ELR (cell line): Measurements from ENCODE around the gene UCKL1.
A peak's percentile ranks its signal among the peaks of the same experiment; 100 is the strongest.
"Not testable (repeated sequence)": the region's sequence is repeated elsewhere in the genome, so short reads cannot be mapped to it uniquely, and the experiment has no call there.

Experiments
- DNase-seq: peaks from one replicate; pipeline ENCODE4 v3.0.0-alpha.2; 2015; ENCODE audit warnings: low read depth

Gene UCKL1

GRCh38 chr20:63919130-63919529 is 37.1 kb downstream of the UCKL1 start:
- DNase-seq: no peak

- DNase-seq: no peak
Measured at GRCh38 chr20:63917811-63918210, 38.4 kb downstream of the UCKL1 start.

- not testable (repeated sequence) for DNase-seq
Measured at GRCh38 chr20:63916371-63916939, 39.8 kb downstream of the UCKL1 start.

DNA sequence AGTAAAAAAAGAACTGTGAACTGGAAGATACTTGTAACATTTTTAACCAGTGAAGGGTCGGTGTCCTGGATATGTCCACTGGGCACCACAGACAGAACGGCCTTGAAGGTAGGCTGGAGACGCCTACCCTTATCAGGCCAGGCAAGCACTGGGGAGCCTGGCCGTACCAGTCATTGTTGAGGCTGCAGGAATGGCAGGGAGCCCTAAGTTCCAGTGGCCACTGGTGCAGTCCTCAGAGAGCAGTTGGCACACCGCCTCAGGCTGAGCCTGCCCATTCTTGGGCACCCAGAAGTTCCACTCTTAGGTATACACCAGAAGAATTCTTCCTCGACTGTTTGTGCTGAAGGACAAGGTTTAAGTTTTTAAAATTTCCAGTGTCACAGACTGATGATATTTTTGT is 40.7 kb downstream of the UCKL1 start:
- no peak for DNase-seq

GRCh38 chr20:63913768-63914167 is 42.4 kb downstream of the UCKL1 start:
- DNase-seq: no peak

DNA sequence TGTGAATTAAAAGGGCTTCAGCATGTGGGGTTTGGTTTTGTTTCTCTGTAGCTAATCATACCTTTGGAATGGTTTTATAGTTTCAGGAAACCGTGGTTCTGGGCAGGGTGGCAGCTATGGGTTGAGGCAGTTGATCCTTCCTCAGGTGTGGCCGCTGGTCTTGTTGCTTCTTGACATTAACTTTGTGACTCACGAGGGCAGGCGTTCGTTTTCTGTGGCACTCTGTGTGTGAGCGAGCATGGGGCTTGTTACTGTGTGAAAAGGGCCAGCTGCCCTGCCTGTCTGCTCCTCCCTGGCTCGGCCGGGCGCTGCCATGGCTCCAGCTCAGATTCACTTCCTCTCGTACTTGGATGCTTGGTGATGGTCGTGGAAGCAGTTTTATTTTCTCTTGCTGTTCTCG is 45.0 kb downstream of the UCKL1 start:
- no peak for DNase-seq

- DNase-seq: no peak
Measured at GRCh38 chr20:63908008-63908682, 48.1 kb downstream of the UCKL1 start.

- DNase-seq: no peak
Measured at GRCh38 chr20:63903796-63904561, 52.2 kb downstream of the UCKL1 start.

DNA sequence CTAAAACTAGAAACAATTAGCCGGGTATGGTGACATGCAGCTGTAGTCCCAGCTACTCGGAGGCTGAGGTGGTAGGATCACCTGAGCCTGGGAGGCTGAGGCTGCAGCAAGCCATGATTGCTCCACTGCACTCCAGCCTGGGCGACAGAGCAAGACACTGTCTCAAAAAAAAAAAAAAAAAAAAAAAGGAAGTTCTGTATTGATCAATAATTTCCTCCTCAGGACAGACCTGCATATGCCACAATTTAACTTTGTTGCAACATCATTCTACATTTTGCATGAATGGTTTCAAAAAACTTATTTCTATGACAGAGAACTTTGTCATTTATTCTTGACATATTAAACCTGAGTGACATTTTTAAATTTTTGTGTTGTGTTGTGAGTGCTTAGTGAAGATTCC is 55.8 kb downstream of the UCKL1 start:
- no peak for DNase-seq

GRCh38 chr20:63898882-63899558 is 57.2 kb downstream of the UCKL1 start:
- no peak for DNase-seq

DNA sequence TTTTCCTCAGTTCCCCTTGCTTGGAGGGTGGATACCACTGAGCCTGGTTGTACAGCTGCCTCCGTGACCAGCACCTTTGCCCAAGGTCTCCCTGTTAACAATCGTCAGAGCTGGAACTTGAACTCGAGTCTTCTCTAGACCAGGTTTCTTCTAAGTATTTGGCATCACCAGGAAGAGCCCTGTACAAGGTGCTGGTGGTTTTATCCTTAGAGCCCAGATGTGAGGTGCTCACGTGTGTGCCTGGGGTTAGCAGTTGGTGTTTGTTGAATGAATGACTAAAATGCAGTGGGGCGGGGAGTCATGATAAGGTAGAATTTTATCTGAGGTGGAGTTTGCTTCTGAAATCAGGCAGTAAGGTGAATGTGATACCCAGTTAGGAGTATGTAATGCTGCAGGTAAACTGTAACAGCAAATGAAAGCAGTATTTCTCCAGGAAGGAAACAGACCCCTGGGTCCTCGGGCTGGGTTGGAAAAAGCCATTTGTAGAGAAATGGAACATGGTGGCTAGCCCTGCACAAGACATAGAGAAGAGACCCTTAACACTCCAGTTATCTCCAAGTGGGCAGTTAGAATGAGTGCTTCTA is 58.1 kb downstream of the UCKL1 start:
- no peak for DNase-seq

GRCh38 chr20:63896264-63897105 is 59.7 kb downstream of the UCKL1 start:
- peak; percentile 32 for DNase-seq

DNA sequence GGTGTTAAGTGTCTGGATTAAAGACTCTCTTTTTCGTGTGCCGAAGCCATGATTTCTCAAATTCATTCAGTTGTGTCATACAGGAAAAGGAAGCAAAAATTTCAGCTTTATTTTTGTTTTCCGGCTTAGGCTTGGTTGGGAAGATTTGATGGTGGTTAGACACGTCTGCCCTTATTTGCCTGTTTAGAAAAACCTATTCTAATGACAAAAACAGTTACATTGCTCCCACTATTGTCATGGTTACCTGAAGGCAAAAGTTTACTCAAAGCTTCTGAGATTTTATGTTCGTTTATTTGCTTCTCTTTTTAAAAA is 60.3 kb downstream of the UCKL1 start:
- peak; percentile 51 for DNase-seq

- DNase-seq: no peak
Measured at GRCh38 chr20:63895202-63895951, 60.8 kb downstream of the UCKL1 start.

DNA sequence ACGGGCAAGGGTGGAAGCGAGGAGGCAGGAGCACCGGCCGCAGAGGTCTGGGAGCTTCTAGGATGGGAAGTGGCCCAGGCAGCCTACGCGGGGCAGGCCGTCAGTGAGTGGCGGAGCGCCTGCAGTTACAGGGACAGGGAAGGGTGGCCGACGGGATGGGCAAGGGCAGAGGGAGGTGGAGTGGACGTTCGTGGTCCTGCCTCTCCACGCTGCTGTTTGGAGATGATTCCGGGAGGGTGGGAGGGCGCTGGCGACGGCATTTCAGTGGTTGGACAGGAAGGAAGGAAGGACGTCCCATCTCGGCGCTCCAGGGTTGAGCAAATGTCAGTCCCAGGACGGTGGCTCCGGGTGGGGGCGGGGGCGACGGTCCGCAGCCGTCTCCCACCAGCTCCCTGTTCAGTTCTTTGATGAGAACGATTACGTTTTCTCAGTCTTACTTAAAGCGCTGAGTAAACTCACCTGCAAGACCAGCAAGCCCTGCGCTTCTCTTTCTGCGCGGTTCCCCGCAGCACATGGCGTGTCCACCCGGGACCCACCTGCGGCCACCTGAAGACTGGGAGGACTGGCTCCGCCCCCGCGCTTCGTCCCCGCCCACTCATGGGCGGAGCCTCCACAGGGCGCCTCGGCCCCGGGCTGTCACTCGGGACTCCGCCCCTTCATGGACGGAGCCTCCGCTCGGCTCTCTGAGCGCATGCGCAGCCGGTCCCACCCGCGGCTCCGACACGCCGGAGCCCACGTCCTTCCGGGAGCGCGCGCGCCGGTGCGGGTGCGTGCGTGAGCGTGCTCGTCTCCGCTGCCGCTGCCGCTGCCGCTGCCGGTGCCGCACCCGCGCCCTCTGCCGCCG is 61.6 kb downstream of the UCKL1 start, which contains the start of gene DNAJC5:
DNAJC5 (plus strand) TSS at position 769 of the 844 bp plus-strand sequence. CDS start 33,220 bp downstream, outside the sequence.
- DNase-seq: peak; percentile 95

DNA sequence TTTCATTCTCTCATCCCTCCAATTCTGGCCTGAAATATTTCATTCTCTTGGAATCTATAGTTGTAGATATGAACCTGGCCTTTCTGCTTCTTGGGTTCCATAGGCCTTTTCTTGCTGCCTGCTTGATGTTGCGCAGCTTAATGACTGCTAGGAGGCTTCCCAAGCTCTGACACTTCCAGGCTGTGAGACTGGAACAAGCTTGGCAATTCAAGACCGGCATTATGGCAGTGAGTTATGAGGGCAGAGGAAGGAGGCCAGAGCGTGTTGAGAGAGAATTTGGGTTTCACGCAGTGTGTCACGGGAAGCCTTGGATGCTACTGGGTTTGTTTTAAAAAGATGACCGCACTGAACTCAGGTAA is 62.2 kb downstream of the UCKL1 start:
- no peak for DNase-seq

DNA sequence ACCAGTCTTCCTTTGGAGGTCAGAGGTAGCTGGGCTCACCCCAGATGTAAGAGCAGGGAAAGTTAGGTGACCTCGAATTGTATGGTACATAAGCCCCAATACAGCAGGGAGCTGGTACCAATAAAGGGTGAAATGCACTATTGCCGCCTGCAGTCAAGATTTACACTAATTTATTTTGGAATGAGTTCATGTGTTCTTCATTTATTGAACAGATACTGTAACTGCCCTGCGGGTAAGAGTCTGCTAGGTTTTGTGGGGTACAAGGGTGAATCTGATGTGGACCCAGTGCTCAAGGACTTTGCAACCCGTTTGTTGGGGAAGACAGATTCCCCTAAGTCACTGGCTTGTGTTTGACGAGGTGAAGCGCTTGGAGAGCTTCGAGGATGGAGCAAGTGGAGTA is 63.8 kb downstream of the UCKL1 start:
- no peak for DNase-seq

- DNase-seq: no peak
Measured at GRCh38 chr20:63891061-63892002, 64.9 kb downstream of the UCKL1 start.

DNA sequence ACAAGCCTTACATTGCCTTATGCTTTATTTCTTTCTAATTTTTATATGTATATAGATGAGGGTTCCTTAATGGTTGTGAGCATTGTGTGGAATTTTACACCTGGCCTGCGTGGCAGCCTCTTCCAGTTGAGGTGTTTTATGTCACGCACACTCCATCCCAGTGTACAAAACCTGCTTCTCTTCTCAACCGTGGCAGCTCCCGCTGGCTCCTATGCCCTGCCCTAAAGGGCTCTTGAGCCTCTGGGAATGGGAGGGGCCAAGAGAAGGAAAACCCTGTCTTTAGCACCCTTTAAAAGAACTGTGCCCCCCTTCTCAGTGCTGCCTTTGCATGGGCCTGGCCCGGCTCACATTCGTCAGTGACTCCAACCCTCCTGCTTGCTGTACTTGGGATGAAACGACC is 65.6 kb downstream of the UCKL1 start:
- DNase-seq: no peak
